Hepatocyte (in vitro differentiated cells): Measurements from ENCODE around the gene STIM2. TPM values are rescaled to one million over a fixed set of nuclear protein-coding genes. Genes with fewer than 3 reads are reported as not detected.

Experiments used
- DNase-seq: peaks from one replicate; pipeline ENCODE4 v3.0.0-alpha.2; 2016; ENCODE audit warnings: low spot score
- H2AFZ ChIP-seq: fragments of 200-600 bp; sonication (generic); 2 replicates; pipeline ENCODE4 v1.6.0; 2016; ENCODE audit warnings: antibody characterized with exemption, mild to moderate bottlenecking
- H3K27ac ChIP-seq: fragments of 200-600 bp; sonication (generic); 2 replicates; pipeline ENCODE4 v1.5.1; 2016; ENCODE audit warnings: mild to moderate bottlenecking
- H3K27me3 ChIP-seq: fragments of 200-600 bp; sonication (generic); 2 replicates; pipeline ENCODE4 v1.6.1; 2016
- H3K36me3 ChIP-seq: fragments of 200-600 bp; sonication (generic); replicated peaks from 2 replicates; pipeline ENCODE4 v1.5.1; 2016; ENCODE audit warnings: low read depth; ENCODE audit not compliant: insufficient read depth
- H3K4me1 ChIP-seq: fragments of 200-600 bp; sonication (generic); 2 replicates; pipeline ENCODE4 v1.5.1; 2016; ENCODE audit warnings: mild to moderate bottlenecking, moderate library complexity; ENCODE audit not compliant: insufficient read depth
- H3K4me2 ChIP-seq: fragments of 200-600 bp; sonication (generic); 2 replicates; pipeline ENCODE4 v1.6.0; 2016
- H3K4me3 ChIP-seq: fragments of 200-600 bp; sonication (generic); 2 replicates; pipeline ENCODE4 v1.5.1; 2016; ENCODE audit warnings: mild to moderate bottlenecking
- H3K79me2 ChIP-seq: fragments of 200-600 bp; sonication (generic); 2 replicates; pipeline ENCODE4 v1.6.0; 2017; ENCODE audit warnings: mild to moderate bottlenecking
- H3K9me2 ChIP-seq: fragments of 200-600 bp; sonication (generic); replicated peaks from 2 replicates; pipeline ENCODE4 v1.6.0; 2017; ENCODE audit warnings: mild to moderate bottlenecking; ENCODE audit not compliant: insufficient read depth
- H3K9me3 ChIP-seq: fragments of 200-600 bp; sonication (generic); 2 replicates; pipeline ENCODE4 v1.5.1; 2016; ENCODE audit warnings: low read depth, mild to moderate bottlenecking
- H4K20me1 ChIP-seq: fragments of 200-600 bp; sonication (generic); 2 replicates; pipeline ENCODE4 v1.6.0; 2016; ENCODE audit warnings: mild to moderate bottlenecking; ENCODE audit not compliant: insufficient read depth, poor library complexity, severe bottlenecking
- EZH2 ChIP-seq: fragments of 200-600 bp; sonication (generic); IDR thresholded peaks from 2 replicates; pipeline ENCODE4 v1.6.1; 2016; ENCODE audit warnings: antibody characterized with exemption, mild to moderate bottlenecking, borderline replicate concordance
- EZH2phosphoT487 ChIP-seq: fragments of 200-600 bp; sonication (generic); IDR thresholded peaks from one replicate; pipeline ENCODE4 v1.6.1; 2018; ENCODE audit warnings: antibody characterized with exemption, mild to moderate bottlenecking, low read depth, moderate library complexity; ENCODE audit not compliant: unreplicated experiment, severe bottlenecking
- WGBS: methylation state at CpG from one replicate; pipeline ENCODE4 v1.1.6; 2016; ENCODE audit warnings: low lambda C conversion rate; ENCODE audit errors: missing lambda C conversion rate; 5-methylcytosine and 5-hydroxymethylcytosine counted together
- polyA plus RNA-seq: library from polyadenylated mRNA; unstranded; fragments of >200 nt; fragmentation: Nextera tagmentation; extraction: Ambion mirVana; gene quantifications from 2 replicates; pipeline ENCODE4 v1.2.1, GENCODE V29; 2016
- total RNA-seq: library from RNA; depleted of rRNA; stranded (reverse); fragments of >200 nt; gene quantifications from 2 replicates; pipeline ENCODE4 v1.2.3, GENCODE V29; 2014
- TF ChIP-seq, protein P1 (sequence below): fragments of 200-600 bp; sonication (generic); IDR thresholded peaks from 2 replicates; pipeline ENCODE4 v1.5.1; 2016; ENCODE audit warnings: antibody characterized with exemption, mild to moderate bottlenecking; ENCODE audit not compliant: poor library complexity

The STIM2 gene
- total and polyA plus RNA-seq, 2 experiments from 2014 or later: 13.2 to 17.0 TPM

DNA sequence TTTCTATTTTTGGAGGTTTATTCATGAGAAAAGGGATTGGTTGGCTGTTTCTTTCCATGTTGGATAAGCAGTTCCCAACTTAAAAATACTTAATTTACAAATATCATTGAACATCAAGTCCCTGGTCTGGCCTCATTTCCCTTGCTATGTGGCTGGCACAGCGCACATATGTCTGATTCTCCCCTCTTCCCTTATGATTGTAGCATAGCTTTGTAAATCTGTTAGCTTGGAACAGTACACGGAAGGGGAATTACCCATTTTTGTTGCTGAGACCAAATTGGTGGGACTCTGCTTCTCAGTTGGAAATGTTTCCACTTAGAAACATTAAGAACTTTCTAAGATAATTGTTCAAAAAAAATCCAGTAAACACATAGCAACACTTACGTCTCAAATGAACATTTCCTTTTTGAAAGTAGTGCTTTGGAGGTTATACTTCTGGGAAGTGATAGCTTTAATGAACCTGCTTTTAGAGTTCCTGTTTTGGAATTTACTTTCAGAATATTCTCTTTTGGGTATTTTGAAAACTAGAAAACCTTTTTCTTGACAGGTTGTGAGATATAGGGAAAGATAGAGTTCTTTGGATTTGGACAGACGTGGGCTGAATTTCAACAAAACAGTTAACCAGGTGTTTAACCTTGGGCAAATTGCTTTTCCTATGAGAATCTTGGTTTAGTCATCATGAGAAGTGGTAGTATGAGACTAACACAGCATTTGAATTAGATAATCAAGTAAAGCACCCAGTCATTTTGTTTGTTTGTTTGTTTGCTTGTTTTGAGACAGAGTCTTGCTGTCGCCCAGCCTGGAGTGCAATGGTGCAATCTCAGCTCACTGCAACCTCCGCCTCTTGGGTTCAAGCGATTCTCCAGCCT, 47.3 kb downstream of the STIM2 start:
- Histone ChIP-seq H3K4me3 (no peak overlapping the region), H3K4me1 (no peaks in the 10 kb centered on the region), H3K9me3 (no peaks in the 10 kb centered on the region), H3K79me2 (peaks cover 19% of the 10 kb centered on the region), H3K36me3 (no peaks in the 10 kb centered on the region), H4K20me1 (no peaks in the 10 kb centered on the region), H2AFZ (no peak overlapping the region), H3K27ac (no peak overlapping the region), H3K27me3 (no peaks in the 10 kb centered on the region), H3K4me2 (no peak overlapping the region), H3K9me2 (no peaks in the 10 kb centered on the region)
- TF ChIP-seq EZH2phosphoT487 (no peak), EZH2 (no peak)
- TF ChIP-seq, protein P1, sequence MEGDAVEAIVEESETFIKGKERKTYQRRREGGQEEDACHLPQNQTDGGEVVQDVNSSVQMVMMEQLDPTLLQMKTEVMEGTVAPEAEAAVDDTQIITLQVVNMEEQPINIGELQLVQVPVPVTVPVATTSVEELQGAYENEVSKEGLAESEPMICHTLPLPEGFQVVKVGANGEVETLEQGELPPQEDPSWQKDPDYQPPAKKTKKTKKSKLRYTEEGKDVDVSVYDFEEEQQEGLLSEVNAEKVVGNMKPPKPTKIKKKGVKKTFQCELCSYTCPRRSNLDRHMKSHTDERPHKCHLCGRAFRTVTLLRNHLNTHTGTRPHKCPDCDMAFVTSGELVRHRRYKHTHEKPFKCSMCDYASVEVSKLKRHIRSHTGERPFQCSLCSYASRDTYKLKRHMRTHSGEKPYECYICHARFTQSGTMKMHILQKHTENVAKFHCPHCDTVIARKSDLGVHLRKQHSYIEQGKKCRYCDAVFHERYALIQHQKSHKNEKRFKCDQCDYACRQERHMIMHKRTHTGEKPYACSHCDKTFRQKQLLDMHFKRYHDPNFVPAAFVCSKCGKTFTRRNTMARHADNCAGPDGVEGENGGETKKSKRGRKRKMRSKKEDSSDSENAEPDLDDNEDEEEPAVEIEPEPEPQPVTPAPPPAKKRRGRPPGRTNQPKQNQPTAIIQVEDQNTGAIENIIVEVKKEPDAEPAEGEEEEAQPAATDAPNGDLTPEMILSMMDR: no peak
- DNase-seq: no peak
- 93% methylated on average over 7 of the region's 7 CpGs for WGBS

DNA sequence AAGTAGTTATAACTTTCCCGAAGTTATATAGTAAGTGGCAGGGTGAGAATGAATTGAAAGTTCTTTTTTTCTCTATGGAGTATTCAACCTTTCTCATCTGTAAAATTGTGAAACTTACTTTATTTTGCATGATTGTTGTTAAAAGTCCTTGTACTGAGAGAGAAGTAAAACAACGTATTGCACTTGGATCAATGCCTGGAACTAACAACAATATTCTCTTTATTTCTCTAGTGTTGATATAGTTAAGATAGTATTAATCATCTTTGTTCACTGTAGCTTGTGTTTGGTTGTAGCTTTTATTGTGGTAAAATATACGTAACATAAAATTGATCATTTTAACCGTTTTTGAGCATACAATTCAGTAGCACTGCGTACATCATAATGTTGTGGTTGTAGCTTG, 48.7 kb downstream of the STIM2 start:
- 94% methylated on average over 5 of the region's 5 CpGs for WGBS
- no peaks in the 10 kb centered on the region for H3K27me3 ChIP-seq
- H3K27ac ChIP-seq: no peak overlapping the region
- no peaks in the 10 kb centered on the region for H3K9me3 ChIP-seq
- no peak overlapping the region for H2AFZ ChIP-seq
- no peak for TF ChIP-seq EZH2
- no peak for TF ChIP-seq EZH2phosphoT487
- TF ChIP-seq, protein P1: no peak
- no peaks in the 10 kb centered on the region for H3K9me2 ChIP-seq
- H3K4me2 ChIP-seq: no peak overlapping the region
- H3K36me3 ChIP-seq: no peaks in the 10 kb centered on the region
- H3K79me2 ChIP-seq: peaks cover 19% of the 10 kb centered on the region
- no peak for DNase-seq
- H3K4me1 ChIP-seq: no peaks in the 10 kb centered on the region
- no peak overlapping the region for H3K4me3 ChIP-seq
- no peaks in the 10 kb centered on the region for H4K20me1 ChIP-seq

DNA sequence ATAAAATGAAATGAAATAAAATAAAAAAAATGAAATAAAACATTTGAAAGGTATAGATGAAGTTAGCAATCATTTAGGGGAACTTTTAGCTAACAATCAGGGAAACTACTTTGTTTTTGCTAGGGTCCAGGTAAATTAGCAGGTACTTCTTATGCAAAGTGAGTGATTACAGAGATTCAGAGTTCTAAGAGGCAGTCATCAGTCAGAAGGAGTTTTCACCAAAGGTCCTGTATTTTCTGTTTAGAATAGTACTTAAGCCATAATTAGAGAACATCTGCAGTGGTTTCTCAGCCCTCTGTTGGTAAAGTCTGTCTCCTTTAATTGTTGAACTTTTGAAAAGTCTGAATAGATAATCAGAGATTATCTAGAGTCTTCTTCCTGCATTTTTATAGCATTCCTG, 50.6 kb downstream of the STIM2 start:
- Histone ChIP-seq H3K9me2 (no peaks in the 10 kb centered on the region), H3K27me3 (no peaks in the 10 kb centered on the region), H3K36me3 (no peaks in the 10 kb centered on the region), H4K20me1 (no peaks in the 10 kb centered on the region), H3K79me2 (peaks cover 11% of the 10 kb centered on the region), H3K4me3 (no peak overlapping the region), H3K9me3 (no peaks in the 10 kb centered on the region), H3K4me1 (no peaks in the 10 kb centered on the region), H3K27ac (no peak overlapping the region), H2AFZ (no peak overlapping the region), H3K4me2 (no peak overlapping the region)
- no peak for DNase-seq
- no peak for TF ChIP-seq EZH2
- TF ChIP-seq, protein P1: no peak
